GM12891 (cell line): Measurements from ENCODE around the gene IFNK.
"Not testable (repeated sequence)": the region's sequence is repeated elsewhere in the genome, so short reads cannot be mapped to it uniquely, and the experiment has no call there.

Experiments used
- POLR2A ChIP-seq: IDR thresholded peaks from 2 replicates; pipeline ENCODE4 v1.6.1; 2011; ENCODE audit warnings: low read depth, low read length, control low read depth
- POLR2AphosphoS5 ChIP-seq: IDR thresholded peaks from 2 replicates; pipeline ENCODE4 v1.6.1; 2011; ENCODE audit warnings: low read depth, low read length, control low read depth
- SPI1 ChIP-seq: IDR thresholded peaks from 2 replicates; pipeline ENCODE4 v1.6.1; 2011; ENCODE audit warnings: low read depth, low read length, control low read depth
- TAF1 ChIP-seq: IDR thresholded peaks from 2 replicates; pipeline ENCODE4 v1.6.1; 2011; ENCODE audit warnings: low read depth, low read length, control low read depth

GRCh38 chr9:27500902-27501301, 23.2 kb upstream of the IFNK start:
- TF ChIP-seq POLR2AphosphoS5, POLR2A, SPI1, TAF1: not testable (repeated sequence)
